Tibial artery (tissue), 4 donors: Measurements from ENCODE around the gene TBCE.

Experiments
- DNase-seq, 2 donors: peaks; one replicate each; pipeline ENCODE4 v3.0.0-alpha.2; 2019
- H3K27ac ChIP-seq, 2 donors: fragments of 200-600 bp; sonication (generic) in 1 of 2; 1 replicate in 1 of 2; 2 replicates in 1 of 2; pipeline ENCODE4 v1.5.1; 2018 to 2019; ENCODE audit warnings: mild to moderate bottlenecking in 1 of 2
- H3K27me3 ChIP-seq, 2 donors: fragments of 200-600 bp; sonication (generic) in 1 of 2; one replicate each; pipeline versions ENCODE4 v1.5.1 to v1.6.0; 2016 to 2019
- H3K36me3 ChIP-seq, 3 donors: fragments of 200-600 bp; sonication (generic) in 2 of 3; one replicate each; pipeline ENCODE4 v1.5.1; 2016 to 2019; ENCODE audit warnings: mild to moderate bottlenecking in 2 of 3
- H3K4me1 ChIP-seq, 4 donors: fragments of 200-600 bp; sonication (generic) in 2 of 4; 1 replicate in 3 of 4; 2 replicates in 1 of 4; pipeline ENCODE4 v1.5.1; 2016 to 2019
- H3K4me3 ChIP-seq, 2 donors: fragments of 200-600 bp; sonication (generic) in 1 of 2; 1 replicate in 1 of 2; 2 replicates in 1 of 2; pipeline ENCODE4 v1.5.1; 2018 to 2019; ENCODE audit warnings: mild to moderate bottlenecking in 2 of 2
- H3K9me3 ChIP-seq, 3 donors: fragments of 200-600 bp; sonication (generic) in 1 of 3; one replicate each; pipeline ENCODE4 v1.5.1; 2016 to 2019
- intact Hi-C: fragments of 100-400 bp; cut with DNase I; formaldehyde crosslinking; loops from one replicate; pipeline ENCODE4 v1.15.0; 2023; ENCODE audit warnings: low total_unique reads
- TF ChIP-seq, protein P1 (sequence below), 2 experiments: fragments of 200-600 bp in 1 of 2; fragments of 450-650 bp in 1 of 2; IDR thresholded peaks; one replicate each; pipeline ENCODE4 v1.5.1; 2017 to 2019; ENCODE audit warnings: antibody characterized with exemption in 2 of 2, mild to moderate bottlenecking in 1 of 2, moderate library complexity in 1 of 2

TBCE gene

DNA sequence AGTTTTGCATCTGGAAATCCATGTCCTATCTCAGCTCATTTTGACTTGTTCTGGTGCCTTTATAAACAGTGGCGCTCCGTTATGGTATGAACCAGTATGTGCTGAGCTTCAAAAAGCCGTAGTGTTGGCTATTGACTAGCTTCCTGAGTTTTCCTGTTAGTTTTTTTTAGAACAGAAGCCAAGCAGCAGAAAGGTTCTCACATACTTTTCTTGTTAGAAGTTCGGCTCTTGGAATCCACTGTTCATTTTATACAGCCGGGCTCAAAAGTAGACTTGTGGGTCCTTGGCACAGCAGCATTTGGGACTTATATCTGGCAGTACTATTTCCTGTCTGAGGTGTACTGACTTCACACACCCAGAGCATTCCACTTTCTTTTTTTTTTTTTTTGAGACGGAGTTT is 63.8 kb downstream of the TBCE start:
- intact Hi-C loops = no loop called here
- no peaks in the 10 kb centered on the region for H3K27me3 ChIP-seq
- no peak overlapping the region for H3K4me3 ChIP-seq
- peaks cover 0 to 14% (median 0%) of the 10 kb centered on the region in 4 donors for H3K4me1 ChIP-seq
- peaks cover 8 to 45% (median 22%) of the 10 kb centered on the region in 3 donors for H3K36me3 ChIP-seq
- peak overlapping the region; percentile 5 to 57 for H3K27ac ChIP-seq
- TF ChIP-seq, protein P1, sequence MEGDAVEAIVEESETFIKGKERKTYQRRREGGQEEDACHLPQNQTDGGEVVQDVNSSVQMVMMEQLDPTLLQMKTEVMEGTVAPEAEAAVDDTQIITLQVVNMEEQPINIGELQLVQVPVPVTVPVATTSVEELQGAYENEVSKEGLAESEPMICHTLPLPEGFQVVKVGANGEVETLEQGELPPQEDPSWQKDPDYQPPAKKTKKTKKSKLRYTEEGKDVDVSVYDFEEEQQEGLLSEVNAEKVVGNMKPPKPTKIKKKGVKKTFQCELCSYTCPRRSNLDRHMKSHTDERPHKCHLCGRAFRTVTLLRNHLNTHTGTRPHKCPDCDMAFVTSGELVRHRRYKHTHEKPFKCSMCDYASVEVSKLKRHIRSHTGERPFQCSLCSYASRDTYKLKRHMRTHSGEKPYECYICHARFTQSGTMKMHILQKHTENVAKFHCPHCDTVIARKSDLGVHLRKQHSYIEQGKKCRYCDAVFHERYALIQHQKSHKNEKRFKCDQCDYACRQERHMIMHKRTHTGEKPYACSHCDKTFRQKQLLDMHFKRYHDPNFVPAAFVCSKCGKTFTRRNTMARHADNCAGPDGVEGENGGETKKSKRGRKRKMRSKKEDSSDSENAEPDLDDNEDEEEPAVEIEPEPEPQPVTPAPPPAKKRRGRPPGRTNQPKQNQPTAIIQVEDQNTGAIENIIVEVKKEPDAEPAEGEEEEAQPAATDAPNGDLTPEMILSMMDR (IDR thresholded peaks at IDR 0.05) = no peak
- no peaks in the 10 kb centered on the region for H3K9me3 ChIP-seq
- no peak for DNase-seq

DNA sequence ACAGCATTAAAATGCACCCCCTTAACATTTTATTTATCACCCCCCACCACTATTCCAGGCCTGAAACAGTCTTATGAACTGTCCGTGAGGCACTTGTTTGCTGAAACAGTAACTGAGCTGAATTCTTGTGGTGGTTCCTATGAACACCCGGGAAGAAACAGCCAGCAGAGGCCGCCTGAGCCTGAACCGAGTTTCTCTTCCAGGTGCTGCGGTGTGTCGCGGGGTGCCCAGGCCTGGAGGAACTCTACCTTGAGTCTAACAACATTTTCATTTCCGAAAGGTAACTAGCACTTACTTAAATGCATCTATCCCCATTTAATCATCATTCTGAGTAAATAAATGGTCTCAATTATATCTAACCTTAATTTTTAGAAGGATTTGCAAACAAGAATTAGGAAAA is 66.8 kb downstream of the TBCE start:
- peaks cover 36 to 64% (median 52%) of the 10 kb centered on the region in 3 donors for H3K36me3 ChIP-seq
- no peaks in the 10 kb centered on the region for H3K9me3 ChIP-seq
- no peak for DNase-seq
- peaks cover 0 to 14% (median 0%) of the 10 kb centered on the region in 4 donors for H3K4me1 ChIP-seq
- no peak overlapping the region for H3K27ac ChIP-seq
- TF ChIP-seq, protein P1 (IDR thresholded peaks at IDR 0.05) = no peak
- intact Hi-C loops = no loop called here
- H3K4me3 ChIP-seq = no peak overlapping the region
- no peaks in the 10 kb centered on the region for H3K27me3 ChIP-seq

DNA sequence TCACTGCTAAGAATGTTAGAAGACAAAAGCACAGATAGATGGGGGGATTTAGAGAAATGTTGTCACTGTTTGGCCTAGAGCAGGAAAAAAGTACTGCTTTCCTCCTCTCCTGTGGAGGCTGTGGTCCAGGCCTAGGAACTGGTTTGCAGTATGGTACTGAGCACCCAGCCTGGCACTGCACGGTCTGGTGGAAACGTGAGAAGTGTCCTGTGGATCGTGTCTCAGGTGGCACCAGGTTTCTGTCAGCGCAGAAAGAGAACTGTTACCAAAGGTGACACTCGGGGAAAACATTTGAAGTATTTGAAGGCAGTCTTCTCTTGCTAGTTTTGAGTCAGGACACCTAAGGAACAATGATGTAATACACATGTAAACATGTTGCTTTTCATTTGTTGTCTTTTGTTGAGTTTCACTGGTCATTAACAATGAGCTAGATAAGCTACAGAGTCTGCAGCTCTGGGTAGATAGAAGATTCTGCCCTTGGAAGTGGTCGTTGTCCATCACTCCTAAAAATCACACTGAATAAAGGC is 74.0 kb downstream of the TBCE start:
- TF ChIP-seq, protein P1 (IDR thresholded peaks at IDR 0.05) = no peak
- Histone ChIP-seq H3K36me3 (peaks cover 70 to 98% (median 95%) of the 10 kb centered on the region in 3 donors), H3K4me1 (no peaks in the 10 kb centered on the region), H3K27ac (no peak overlapping the region), H3K27me3 (no peaks in the 10 kb centered on the region), H3K4me3 (no peak overlapping the region), H3K9me3 (no peaks in the 10 kb centered on the region)
- no peak for DNase-seq
- intact Hi-C loops = no loop called here

DNA sequence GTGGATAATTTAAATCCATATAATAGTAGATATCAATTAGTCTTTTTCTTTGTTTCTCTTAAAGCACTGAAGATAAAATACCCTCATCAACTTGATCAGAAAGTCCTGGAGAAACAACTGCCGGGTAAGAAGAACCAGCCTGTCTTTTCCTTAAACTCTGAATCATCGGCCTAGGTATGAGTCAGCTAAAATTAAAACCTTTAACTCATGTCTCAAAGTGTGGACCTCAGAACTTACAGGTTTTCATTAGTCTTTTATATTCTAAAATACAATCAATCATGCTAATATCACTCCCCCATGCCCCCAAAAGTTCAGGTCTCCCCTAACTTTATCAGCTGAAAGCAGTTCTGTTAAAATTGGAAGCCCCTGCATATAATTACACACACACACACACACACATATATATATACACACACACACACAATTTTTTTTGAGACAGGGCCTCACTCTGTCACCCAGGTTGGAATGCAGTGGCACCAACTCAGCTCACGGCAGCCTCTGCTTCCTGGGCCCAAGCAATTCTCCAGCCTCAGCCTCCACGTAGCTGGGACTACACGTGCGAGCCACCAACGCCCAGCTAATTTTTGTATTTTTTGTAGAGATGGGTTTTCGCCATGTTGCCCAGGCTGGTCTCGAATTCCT is 75.7 kb downstream of the TBCE start:
- TF ChIP-seq, protein P1 (IDR thresholded peaks at IDR 0.05) = no peak
- Histone ChIP-seq H3K9me3 (no peaks in the 10 kb centered on the region), H3K27me3 (no peaks in the 10 kb centered on the region), H3K36me3 (peaks cover 66 to 98% (median 90%) of the 10 kb centered on the region in 3 donors), H3K4me1 (no peaks in the 10 kb centered on the region), H3K27ac (peak overlapping the region in 1 of 2 donors; percentile 18), H3K4me3 (no peak overlapping the region)
- intact Hi-C loops = no loop called here
- no peak for DNase-seq

DNA sequence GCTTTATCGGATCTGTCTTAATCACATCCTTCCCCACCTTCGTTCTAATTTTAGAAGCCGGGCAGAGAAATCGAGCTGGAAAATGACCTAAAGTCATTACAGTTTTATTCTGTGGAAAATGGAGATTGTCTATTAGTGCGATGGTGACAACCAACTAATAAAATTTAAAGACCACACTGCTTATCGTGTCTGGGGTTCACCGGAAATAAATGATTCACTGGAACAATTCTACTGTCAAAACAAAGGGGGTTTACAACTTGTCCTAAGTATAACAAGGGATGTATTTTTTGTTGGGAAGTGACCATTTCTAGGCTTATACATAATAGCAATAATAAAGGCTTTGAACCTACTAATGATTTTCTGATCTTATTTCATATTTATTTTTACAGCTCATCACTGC is 81.4 kb downstream of the TBCE start:
- H3K36me3 ChIP-seq = peaks cover 69 to 96% (median 78%) of the 10 kb centered on the region in 3 donors
- no peak for DNase-seq
- H3K27me3 ChIP-seq = no peaks in the 10 kb centered on the region
- no peak overlapping the region for H3K4me3 ChIP-seq
- H3K4me1 ChIP-seq = no peaks in the 10 kb centered on the region
- H3K9me3 ChIP-seq = no peaks in the 10 kb centered on the region
- H3K27ac ChIP-seq = no peak overlapping the region
- intact Hi-C loops = no loop called here
- TF ChIP-seq, protein P1 (IDR thresholded peaks at IDR 0.05) = no peak
